CD4-positive, alpha-beta T cell treated with Interleukin-12 subunit alpha and Interleukin-12 subunit beta, for 1 hour (primary cell): Measurements from ENCODE around the gene CCDC83.
"Not testable (repeated sequence)": the region's sequence is repeated elsewhere in the genome, so short reads cannot be mapped to it uniquely, and the experiment has no call there.

Source experiments
- DNase-seq: peaks from one replicate; pipeline ENCODE4 v3.0.0-alpha.2; 2020

CCDC83 gene

DNA sequence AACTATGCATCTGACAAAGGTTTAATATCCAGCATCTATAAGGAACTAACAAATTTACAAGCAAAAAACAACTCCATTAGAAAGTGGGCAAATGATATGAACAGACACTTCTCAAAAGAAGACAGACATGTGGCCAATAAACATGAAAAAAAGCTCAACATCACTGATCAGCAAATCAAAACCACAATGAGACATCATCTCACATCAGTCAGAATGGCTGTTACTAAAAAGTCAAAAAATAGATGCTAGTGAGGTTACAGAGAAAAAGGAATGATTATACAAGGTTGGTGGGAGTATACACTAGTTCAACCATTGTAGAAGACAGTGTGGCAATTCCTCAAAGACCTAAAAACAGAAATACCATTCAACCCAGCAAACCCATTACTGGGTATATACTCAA lies 14.3 kb upstream of the CCDC83 start:
- not testable (repeated sequence) for DNase-seq

DNA sequence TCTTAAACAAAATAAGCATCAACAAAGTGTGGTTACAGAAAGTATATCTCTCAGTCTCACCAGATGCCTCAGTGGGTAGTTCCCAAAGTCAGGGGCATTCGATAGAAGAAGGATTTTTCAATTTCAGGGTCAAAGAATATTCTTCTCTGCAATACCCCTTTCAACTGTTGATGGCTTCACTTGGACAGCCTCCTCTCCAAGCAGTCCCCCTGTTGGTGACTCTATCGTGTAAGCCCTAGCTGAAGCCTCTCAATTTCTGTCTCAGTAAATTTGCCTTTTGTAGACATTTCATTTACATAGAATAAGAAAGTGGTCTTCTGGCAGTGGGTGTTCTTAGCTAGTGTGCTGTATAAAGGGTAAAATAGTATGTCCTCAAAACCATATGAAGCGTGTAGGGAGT lies 11.3 kb upstream of the CCDC83 start:
- no peak for DNase-seq

DNA sequence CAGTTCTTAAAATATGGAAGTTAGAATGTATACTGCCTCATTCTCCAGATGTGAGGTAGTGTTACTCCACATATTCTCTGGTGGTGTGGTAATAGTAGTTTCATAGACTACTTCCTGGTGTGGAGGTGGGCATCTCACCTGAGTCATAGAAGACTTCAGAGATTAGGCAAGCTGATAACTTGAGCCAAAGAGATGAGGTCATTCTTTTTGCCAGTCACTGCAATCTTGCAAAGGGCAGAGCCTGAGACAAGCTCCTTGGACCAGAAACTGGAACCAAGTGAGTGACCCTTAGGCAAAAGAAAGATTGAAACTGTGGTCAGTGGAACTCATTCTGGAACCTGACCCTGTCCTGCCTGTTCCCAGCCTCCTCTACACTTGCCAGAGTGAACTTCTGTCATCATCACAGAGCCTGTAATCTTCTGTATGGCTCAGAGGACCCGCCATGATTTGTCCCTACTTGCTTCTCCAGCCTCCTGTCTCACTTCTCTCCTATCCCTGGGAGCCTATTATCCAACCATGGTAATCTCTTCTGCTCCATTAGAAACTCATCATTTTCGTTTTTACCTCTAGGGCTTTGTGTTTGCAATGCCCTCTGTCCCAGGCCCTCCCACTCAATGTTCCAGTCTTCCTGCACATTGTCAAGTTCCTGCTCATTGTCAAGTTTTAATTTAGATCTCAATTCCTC lies 10.6 kb upstream of the CCDC83 start:
- DNase-seq = no peak

DNA sequence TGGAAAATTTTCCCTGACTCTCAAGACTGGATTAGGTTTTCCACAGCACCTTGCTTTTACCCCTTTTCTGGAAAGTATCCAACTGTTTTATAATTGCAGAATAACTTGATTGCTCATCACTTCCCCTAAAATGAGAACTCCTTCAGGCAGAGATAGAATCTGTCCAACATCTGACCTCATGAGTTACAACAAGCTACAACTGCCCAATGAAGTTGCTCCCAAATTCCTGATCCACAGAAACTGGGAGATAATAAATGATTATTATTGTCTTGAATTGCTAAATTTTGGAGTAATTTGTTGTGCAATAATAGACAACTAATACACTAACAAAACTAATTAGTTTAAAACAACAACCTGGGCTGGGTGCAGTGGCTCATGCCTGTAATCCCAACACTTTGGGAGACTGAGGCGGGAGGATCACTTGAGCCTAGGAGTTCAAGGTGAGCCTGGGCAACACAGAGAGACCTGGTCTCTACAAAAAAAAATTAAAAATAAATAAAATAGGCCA lies 10.0 kb upstream of the CCDC83 start:
- DNase-seq = no peak

DNA sequence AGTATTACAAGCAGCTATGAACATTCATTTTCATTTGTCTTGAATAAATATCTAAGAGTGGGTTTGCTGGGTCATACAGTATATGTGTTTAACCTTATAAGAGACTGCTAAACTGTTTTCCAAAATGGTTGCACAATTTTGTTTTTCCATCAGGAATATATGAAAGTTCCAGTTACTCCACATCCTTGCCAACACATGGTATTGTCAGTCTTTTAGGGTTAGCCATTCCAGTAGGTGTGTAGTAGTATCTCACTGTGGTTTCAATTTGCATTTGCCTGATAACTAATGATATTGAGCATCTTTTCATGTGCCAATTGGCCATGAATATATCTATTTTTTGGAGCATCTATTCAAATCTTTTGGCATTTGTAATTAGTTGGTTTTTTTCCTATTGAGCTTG lies 7.7 kb upstream of the CCDC83 start:
- no peak for DNase-seq

DNA sequence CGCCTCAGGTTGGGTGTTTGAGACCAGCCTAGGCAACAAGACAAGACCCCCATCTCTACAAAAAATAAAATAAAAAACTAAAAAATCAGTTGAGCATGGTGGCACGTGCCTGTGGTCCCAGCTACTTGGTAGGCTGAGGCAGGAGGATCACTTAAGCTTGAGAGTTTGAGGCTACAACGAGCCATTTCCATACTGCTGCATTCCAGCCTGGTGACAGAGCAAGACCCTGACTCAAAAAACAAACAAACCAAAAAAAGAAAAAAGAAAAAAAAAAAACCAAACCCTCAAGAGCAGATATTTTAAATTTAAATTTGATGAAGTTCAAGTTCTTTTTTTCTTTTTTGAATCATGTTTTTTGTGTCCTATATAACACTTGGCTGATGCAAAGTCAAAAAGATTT lies 7.2 kb upstream of the CCDC83 start:
- DNase-seq = no peak

DNA sequence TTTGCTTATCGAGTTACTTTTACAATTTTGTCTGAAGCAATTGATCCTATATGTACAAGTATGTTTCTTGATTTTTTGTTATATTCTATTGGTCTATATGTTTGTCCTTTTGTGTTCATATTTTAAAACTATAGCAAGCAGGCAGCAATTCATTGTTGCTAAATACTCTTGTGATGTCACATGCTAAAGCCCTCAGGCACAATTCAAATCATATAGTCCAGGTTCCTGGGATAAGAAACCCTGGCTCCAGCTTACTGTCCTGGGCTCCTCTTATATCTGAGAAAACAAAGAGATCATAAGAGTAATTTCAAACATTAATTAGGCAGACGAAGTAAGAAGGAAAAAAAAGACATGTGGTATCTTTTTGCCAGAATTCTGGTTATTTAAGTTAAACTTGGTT lies 6.6 kb upstream of the CCDC83 start:
- DNase-seq = no peak

DNA sequence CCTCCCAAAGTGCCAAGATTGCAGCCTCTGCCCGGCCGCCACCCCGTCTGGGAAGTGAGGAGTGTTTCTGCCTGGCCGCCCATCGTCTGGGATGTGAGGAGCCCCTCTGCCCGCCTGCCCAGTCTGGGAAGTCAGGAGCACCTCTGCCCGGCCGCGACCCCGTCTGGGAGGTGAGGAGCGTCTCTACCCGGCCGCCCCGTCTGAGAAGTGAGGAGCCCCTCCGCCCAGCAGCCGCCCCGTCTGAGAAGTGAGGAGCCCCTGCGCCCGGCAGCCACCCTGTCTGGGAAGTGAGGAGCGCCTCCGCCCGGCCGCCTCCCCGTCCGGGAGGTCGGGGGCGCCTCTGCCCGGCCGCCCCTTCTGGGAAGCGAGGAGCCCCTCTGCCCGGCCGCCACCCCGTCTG lies 2.4 kb upstream of the CCDC83 start:
- not testable (repeated sequence) for DNase-seq

DNA sequence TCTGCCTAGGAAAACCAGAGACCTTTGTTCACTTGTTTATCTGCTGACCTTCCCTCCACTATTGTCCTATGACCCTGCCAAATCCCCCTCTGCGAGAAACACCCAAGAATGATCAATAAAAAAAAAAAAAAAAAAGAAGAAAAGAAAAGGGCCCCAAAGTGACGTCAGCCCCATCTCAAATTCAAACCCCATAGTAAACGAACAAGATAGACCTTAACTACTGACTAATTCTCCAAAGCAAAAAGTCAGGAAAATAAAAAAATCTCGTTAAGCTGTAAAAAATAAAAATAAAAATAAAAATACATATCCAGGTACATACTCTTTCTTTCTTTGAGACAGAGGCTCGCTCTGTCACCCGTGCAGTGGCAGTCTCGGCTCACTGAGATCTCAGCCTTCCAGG lies 1.6 kb upstream of the CCDC83 start:
- not testable (repeated sequence) for DNase-seq

DNA sequence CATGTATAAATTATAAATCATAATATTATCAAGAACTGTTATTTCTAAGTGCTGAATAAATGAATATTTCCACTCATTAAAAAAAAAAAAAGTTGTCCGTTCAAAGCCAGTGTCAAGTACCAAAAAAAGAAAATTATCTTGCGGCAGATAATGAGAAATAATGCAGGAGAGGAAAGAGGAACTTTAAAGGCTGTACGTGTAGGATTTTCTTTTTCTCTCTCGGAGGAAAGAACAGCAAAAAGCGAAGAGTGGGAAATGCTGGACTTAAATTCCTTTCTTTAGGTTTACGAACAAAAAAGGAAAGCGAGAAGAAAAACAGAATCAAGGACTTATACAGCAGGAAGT lies 999 bp upstream of the CCDC83 start:
- DNase-seq = no peak

DNA sequence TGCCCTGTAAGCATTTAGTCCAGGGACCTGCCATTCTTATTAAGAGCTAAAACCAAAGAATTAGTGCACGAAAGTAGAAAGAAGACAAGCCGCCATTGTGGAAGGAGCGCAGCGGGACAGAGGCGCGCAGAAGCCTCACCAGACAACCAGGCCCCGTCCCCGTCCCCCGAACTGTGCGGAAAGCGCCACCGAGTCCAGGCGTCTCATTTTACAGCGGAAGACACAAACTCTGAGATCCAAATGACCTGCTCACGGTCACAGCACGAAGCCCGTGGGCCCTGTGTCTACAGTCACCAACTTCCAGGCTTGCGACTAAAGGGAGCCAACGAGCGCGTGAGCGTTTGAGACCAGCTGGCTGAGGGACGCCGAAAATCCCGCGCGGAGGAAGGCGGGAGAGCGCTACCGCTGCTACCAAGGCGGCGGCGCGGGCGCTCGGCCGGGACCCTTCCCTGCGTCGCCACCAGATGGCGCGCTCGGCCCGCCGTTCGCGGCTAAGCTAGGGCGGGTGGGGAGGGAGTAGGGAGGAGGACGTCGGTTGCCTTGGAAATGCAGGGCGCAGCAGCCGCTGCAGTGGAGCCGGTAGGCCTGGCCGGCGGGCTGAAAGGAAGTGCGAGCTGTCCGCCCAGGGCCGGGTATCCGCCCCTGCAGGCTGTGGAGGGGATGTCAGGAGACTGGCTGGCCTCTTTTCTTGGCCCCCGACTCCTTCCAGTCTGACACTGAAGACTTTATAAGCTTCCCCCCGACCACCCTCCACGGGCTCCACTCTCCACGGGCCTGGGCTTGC lies 434 bp upstream of the CCDC83 start:
- DNase-seq = peak; percentile 95

DNA sequence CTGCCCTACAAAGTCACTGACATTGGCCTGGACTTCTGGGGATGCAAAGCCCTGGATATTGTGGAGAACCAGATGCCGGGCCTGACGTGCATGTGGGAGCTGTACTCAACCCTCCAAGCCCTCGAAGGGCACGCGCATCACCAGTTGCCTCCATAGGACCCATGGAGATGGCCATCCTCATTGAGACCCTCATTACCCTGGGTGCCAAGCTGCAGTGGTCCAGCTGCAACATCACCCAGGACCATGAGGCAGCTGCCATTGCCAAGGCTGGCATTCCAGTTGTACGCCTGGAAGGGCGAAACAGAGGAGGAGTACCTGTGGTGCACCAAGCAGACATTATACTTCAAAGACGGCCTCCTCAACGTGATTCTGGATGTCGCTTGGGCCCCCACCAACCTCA lies 1.9 kb downstream of the CCDC83 start:
- no peak for DNase-seq

DNA sequence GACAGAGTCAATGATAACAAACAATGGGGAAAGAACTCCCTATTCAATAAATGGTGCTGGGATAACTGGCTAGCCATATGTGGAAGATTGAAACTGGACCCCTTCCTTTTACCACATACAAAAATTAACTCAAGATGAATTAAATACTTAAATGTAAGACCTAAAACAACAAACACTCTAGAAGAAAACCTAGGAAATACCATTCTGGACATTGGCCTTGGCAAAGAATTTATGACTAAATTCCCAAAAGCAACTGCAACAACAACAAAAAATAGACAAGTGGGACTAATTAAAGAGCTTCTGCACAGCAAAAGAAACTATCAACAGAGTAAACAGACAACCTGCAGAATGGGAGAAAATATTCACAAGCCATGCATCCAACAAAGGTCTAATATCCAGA lies 4.4 kb downstream of the CCDC83 start:
- not testable (repeated sequence) for DNase-seq

DNA sequence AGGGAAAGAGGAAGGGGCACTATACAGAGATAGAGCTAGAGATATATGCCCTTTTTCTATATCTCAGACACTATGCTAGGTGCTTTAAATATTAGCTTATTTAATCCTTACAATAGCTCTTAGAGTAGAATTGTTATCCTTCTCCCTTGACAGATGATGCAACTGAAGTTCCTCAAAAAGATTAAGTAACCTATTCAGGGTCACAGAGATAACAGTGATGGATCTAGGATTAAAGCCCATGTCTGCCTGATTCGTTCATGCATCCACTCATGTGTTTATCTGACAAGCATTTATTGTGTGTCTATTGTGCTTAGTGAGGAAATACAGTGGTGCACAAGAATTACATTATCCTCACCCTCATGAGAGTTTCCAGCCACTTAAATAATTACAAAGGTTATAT lies 8.7 kb downstream of the CCDC83 start:
- DNase-seq = no peak

DNA sequence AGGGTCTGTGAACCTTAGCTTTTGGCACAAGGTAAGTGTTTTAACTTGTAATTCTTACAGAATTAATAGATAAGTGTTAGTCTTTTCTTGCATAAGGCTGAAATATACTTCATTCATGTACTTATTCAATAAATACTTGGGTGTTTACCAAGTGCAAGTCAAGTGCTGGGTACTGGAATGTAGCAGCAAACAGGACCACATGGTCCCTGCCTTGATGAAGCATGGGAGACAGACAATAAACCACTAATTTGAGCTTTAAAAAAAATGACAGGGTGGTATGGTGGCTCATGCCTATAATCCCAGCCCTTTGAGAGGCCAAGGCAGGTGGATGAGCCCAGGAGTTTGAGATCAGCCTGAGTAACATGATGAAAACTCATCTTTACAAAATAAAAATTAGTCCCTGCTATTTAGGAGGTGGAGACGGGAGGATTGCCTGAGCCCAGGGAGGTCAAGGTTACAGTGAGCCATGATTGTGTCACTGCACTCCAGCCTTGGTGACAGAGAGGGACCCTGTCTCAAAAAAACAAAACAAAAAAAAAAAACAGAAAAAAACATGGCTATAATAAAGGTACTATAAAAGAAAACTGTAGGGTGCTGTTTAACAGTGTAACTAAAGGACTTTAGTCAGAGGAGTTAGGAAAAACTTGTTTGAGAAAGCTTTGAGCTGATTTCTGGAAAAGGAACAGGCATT lies 11.1 kb downstream of the CCDC83 start:
- no peak for DNase-seq

DNA sequence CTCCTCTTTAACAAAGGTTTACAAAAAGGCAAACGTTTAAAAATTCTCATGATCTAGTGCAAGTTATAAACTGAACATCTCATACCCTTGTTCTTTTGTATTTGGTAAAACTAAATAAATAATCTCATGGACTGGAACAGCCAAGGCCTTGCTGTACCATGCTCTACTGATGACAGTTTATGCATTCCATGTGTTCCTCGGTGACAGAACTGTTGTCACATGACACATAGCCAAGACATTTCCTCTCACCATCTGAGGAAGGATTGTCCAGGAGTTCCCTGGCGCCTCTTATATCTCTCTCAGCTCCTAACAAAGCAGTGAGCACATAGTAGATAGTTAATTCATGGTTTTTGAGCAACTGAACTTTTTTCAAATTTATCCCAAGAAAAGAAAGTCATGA lies 12.6 kb downstream of the CCDC83 start:
- DNase-seq = no peak

DNA sequence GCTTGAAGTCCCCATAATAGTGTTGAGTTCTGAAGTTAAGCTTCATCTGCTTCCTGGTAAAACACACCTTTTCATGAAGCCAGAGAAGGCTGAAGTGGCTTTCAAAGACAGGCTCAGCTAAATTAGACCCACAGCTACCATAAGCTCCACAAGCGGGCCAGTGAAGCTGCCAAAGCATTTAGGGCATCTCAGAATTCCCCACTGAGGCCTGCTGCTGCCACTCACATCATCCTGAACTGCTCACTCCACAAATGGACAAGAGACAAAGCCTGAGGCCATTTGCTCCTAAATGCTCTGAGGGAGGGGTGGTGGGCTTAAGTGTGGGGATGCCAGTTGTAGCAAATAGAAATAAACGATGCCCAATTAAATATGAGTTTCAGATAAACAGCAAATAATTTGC lies 14.6 kb downstream of the CCDC83 start:
- DNase-seq = no peak

DNA sequence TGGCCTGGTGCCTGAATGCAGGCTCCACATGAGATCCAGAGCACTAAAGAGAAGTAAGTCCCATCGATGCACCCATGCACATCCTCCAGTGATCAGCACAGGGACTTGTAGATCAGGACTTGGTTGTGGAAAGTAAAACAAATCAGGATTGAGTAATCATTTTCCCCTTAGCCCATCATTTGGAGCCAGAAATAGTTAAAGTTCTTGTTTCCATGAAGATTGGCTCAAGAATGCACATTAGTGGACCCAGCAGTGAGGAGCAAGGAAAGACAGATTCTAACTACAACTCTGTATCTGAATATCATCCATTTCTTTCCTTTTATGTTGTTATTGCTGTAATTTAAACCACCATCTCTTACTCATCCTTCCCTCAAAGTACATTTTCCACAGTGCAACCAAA lies 19.1 kb downstream of the CCDC83 start:
- no peak for DNase-seq

DNA sequence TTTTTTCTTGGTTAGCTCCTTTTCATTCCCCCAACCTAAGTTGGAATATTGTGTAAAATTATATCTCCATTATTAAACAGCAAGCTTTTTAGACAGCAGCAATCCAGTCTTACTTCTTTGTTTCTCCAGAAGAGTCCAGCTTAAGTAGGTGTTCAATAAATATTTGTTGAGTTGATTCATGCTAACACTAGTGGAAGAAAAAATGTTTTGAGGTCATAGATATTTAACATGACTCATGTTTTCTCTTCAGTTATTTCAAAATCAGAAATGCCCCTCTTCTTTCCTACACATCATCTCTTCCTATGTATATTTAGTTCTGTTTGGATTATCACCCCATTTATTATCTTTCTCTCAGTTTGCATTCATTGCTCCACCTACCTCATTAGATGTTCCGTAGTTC lies 20.3 kb downstream of the CCDC83 start:
- no peak for DNase-seq

DNA sequence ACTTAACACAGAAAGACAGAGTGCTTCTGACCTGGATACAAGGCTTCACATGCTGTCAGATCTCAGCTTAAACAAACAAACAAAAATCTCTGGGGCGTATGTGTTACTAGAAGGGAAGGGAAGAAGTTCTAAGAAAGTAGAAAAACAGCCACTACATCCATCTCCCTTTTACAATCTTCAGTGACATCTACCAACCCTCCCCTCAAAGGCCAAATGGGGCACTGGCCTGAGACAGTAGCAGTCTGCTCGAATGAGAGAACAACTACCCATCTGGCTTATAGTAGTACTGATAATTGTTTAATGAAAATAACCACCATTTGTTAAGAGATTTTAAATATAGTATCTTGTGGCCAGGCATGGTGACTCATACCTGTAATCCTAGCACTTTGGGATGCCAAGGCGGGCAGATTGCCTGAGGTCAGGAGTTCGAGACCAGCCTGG lies 29.4 kb downstream of the CCDC83 start:
- no peak for DNase-seq

DNA sequence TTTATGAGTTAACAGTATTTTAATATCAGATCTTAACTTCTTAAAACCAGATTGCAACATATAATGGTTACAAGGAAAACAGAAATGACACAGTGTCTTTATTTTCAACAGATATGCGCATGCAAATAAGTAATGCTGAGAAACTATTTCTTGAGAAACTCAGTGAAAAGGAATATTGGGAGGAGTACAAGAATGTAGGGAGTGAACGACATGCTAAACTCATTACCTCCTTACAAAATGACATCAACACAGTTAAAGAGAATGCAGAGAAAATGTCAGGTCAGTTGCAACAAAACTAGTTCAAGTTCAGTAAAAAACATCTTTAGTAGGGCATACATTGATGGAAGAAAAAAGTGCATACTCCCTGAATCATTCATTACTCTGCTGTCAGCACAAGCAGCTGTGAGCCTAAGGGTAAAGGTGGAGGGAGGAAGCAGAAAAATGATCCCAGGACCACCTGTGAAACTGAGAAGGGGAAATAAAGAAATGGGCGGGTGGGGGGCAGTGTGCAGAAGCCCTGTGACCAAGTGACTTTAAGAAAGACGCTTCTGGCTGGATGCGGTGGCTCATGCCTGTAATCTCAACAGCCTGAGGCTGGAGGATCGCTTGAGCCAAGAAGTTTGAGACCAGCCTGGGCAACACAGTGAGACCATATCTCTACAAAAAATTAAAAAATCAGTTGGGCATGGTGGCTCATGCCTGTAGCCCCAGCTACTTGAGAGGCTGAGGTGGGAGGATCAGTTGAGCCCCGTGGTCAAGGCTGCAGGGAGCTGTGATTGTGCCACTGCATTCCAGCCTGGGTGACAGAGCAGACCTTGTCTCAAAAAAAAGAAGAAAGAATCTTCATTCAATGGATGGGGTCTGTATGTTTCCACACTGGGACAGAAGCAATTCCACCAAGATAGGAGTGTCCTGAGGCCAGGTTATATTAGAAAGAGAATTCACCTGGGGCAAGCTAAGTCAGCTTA lies 31.2 kb downstream of the CCDC83 start:
- DNase-seq = no peak

DNA sequence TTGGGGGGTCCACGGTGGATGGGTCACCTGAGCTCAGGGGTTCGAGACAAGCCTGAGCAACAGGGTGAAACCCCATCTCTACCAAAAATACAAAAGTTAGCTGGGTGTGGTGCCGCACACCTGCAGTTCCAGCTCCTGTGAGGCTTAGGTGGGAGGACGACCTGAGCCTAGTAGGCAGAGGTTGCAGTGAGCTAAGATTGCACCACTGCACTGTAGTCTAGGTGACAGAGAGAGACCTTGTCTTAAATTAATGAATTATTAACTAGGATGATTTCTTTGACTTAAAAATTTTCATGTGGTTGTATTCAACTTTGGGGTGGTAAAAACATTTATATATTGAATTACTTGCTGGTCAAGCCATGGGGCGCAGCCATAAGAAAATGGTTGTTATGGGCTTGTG lies 33.9 kb downstream of the CCDC83 start:
- no peak for DNase-seq
